Neuronal stem cell (in vitro differentiated cells): Measurements from ENCODE around the gene ADGRA1.

Experiments used
- DNase-seq: peaks from one replicate; pipeline ENCODE4 v3.0.0-alpha.2; 2013; ENCODE audit warnings: low spot score
- H2AFZ ChIP-seq: one replicate; pipeline ENCODE4 v1.6.1; 2013; ENCODE audit warnings: mild to moderate bottlenecking, low read length, inconsistent platforms
- H2AK5ac ChIP-seq: 2 replicates; pipeline ENCODE4 v1.6.1; 2013; ENCODE audit warnings: low read depth, mild to moderate bottlenecking, inconsistent platforms, low read length, moderate library complexity, mixed read lengths
- H2BK120ac ChIP-seq: 2 replicates; pipeline ENCODE4 v1.6.1; 2013; ENCODE audit warnings: low read depth, mild to moderate bottlenecking, inconsistent platforms, low read length, moderate library complexity, mixed read lengths
- H2BK12ac ChIP-seq: one replicate; pipeline ENCODE4 v1.6.1; 2013; ENCODE audit warnings: low read length, inconsistent platforms
- H2BK15ac ChIP-seq: 2 replicates; pipeline ENCODE4 v1.6.1; 2013; ENCODE audit warnings: mild to moderate bottlenecking, low read length, inconsistent platforms, mixed read lengths
- H2BK5ac ChIP-seq: one replicate; pipeline ENCODE4 v1.6.1; 2013; ENCODE audit warnings: inconsistent platforms, mild to moderate bottlenecking, low read length, moderate library complexity
- H3K14ac ChIP-seq: one replicate; pipeline ENCODE4 v1.6.1; 2013; ENCODE audit warnings: low read length, inconsistent platforms
- H3K18ac ChIP-seq: 2 replicates; pipeline ENCODE4 v1.6.1; 2013; ENCODE audit warnings: low read length, inconsistent platforms
- H3K23ac ChIP-seq: 2 replicates; pipeline ENCODE4 v1.6.1; 2013; ENCODE audit warnings: low read depth, mild to moderate bottlenecking, mixed read lengths, low read length, inconsistent platforms; ENCODE audit not compliant: poor library complexity
- H3K27ac ChIP-seq: replicated peaks from 3 replicates; pipeline ENCODE4 v1.5.1; 2013; ENCODE audit warnings: low read length, inconsistent platforms
- H3K27me3 ChIP-seq, 3 experiments: 2 replicates each; pipeline ENCODE4 v1.6.1; 2013; ENCODE audit warnings: low read length in 3 of 3, mild to moderate bottlenecking in 2 of 3, inconsistent platforms in 1 of 3, low read depth in 1 of 3, mixed read lengths in 1 of 3, moderate library complexity in 1 of 3; ENCODE audit not compliant: control insufficient read depth in 3 of 3, insufficient read depth in 3 of 3
- H3K36me3 ChIP-seq, 2 donors: replicated peaks in 1 of 2; 2 replicates each; pipeline ENCODE4 v1.6.1; 2013; ENCODE audit warnings: low read length in 2 of 2; ENCODE audit not compliant: control insufficient read depth in 2 of 2, insufficient read depth in 2 of 2
- H3K4ac ChIP-seq: 2 replicates; pipeline ENCODE4 v1.6.1; 2013; ENCODE audit warnings: inconsistent platforms, mild to moderate bottlenecking, low read length, moderate library complexity
- H3K4me1 ChIP-seq, 2 donors: 1 replicate in 1 of 2; 2 replicates in 1 of 2; pipeline ENCODE4 v1.6.1; 2013; ENCODE audit warnings: low read length in 2 of 2, low read depth in 1 of 2; ENCODE audit not compliant: control insufficient read depth in 2 of 2, insufficient read depth in 1 of 2
- H3K4me2 ChIP-seq: one replicate; pipeline ENCODE4 v1.6.1; 2013; ENCODE audit warnings: mild to moderate bottlenecking, low read length, inconsistent platforms; ENCODE audit not compliant: insufficient read depth, poor library complexity, severe bottlenecking
- H3K4me3 ChIP-seq, 2 donors: 2 replicates each; pipeline ENCODE4 v1.5.1; 2013; ENCODE audit warnings: low read length in 2 of 2, mild to moderate bottlenecking in 2 of 2, inconsistent platforms in 1 of 2, moderate library complexity in 1 of 2
- H3K79me1 ChIP-seq: one replicate; pipeline ENCODE4 v1.6.1; 2013; ENCODE audit warnings: low read depth, mild to moderate bottlenecking, inconsistent platforms, low read length, moderate library complexity
- H3K9ac ChIP-seq: one replicate; pipeline ENCODE4 v1.6.1; 2013; ENCODE audit warnings: mild to moderate bottlenecking, low read depth, low read length, inconsistent platforms; ENCODE audit not compliant: poor library complexity
- H3K9me3 ChIP-seq, 2 donors: replicated peaks in 1 of 2; 2 replicates each; pipeline versions ENCODE3 to v1.6.1; 2013; ENCODE audit warnings: low read length in 2 of 2, mild to moderate bottlenecking in 2 of 2, inconsistent platforms in 1 of 2, low read depth in 1 of 2, mixed read lengths in 1 of 2, moderate library complexity in 1 of 2; ENCODE audit not compliant: control insufficient read depth in 2 of 2, insufficient read depth in 1 of 2
- H4K8ac ChIP-seq: one replicate; pipeline ENCODE4 v1.6.1; 2013; ENCODE audit warnings: low read depth, mild to moderate bottlenecking, inconsistent platforms, low read length, moderate library complexity
- H4K91ac ChIP-seq: one replicate; pipeline ENCODE4 v1.6.1; 2013; ENCODE audit warnings: low read length, low read depth, mild to moderate bottlenecking, inconsistent platforms; ENCODE audit not compliant: poor library complexity
- WGBS, 2 donors: extraction: QIAGEN DNeasy Blood & Tissue Kit; methylation state at CpG; one replicate each; pipeline ENCODE4 v1.1.7; 2013; ENCODE audit warnings: missing lambda C conversion rate in 2 of 2, mixed read lengths in 1 of 2; ENCODE audit not compliant: insufficient read length in 2 of 2, insufficient replicate concordance in 1 of 2; ENCODE audit errors: extremely low coverage in 2 of 2; 5-methylcytosine and 5-hydroxymethylcytosine counted together

The ADGRA1 gene

DNA sequence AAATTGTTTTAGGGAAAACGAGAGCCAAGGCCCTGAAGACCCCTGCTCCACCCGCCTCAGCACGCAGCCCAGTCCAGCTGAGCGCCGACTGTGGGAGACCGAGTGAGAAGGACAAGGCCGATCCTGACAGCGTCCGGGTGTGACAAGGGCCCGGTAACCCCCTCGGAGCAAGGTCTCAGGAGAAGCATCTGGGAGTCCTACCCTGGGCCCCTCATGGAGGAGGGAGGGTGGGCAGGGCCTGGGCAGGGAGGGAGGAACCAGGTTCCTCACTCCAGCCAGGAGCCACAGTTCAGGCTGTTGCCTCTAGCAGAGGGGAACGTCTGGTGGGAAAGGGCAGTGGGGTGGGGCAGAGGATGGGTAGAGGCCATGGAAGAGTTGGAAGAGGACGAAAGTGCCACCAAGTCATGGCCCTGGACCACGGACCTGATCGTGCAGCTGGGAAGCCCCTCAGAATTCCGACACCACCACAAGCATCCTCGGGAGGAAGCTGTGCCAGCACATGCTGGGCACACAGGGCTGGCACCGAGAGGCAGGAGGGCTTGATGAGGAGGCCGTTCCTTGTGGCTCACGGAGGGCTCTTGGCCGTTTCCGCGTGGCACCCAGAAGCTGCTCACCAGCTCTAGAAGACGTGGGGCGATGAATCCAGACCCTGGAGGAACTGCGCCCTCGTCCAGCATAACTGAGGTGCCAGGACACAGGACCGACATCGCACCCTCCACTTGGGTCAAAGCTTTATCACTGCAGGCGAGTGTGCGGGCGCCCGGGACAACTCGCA lies 70.1 kb downstream of the ADGRA1 start:
- Histone ChIP-seq H3K14ac (no peak overlapping the region), H3K79me1 (peaks cover 8% of the 10 kb centered on the region), H3K4ac (no peak overlapping the region), H3K27ac (no peak overlapping the region), H3K9ac (peak overlapping the region; percentile 3), H2AK5ac (peak overlapping the region; percentile 97), H2AFZ (no peak overlapping the region), H3K36me3 (peaks cover 0 to 2% of the 10 kb centered on the region in 2 donors), H3K9me3 (no peaks in the 10 kb centered on the region), H2BK120ac (peak overlapping the region; percentile 50), H3K18ac (peak overlapping the region; percentile 74), H3K4me3 (no peak overlapping the region), H3K4me1 (peaks cover 15 to 19% of the 10 kb centered on the region in 2 donors), H3K4me2 (no peak overlapping the region), H4K91ac (no peak overlapping the region), H4K8ac (no peak overlapping the region), H2BK5ac (peak overlapping the region; percentile 87), H3K23ac (no peak overlapping the region), H2BK12ac (peak overlapping the region; percentile 97), H2BK15ac (peak overlapping the region; percentile 93), H3K27me3 (peaks cover 0 to 4% (median 2%) of the 10 kb centered on the region in 3 experiments)
- DNase-seq = no peak
- WGBS, 2 donors = no CpG with 5 or more reads among the region's 34 CpGs

DNA sequence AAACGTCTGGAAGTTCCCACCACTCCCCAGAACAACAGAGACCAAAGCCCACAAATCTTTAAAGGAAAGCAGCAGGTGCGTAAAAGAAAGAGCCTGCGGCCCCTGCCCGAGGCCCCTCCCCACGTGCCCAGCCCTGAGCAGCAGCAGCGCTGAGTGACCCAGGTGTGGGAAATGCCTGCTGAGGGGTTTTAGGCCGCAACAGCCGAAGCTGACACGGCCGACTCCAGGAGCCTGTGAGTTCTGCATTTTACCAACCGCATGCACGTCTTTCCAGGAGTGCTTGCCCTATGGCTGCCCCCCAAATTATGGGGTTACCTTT lies 70.7 kb downstream of the ADGRA1 start:
- Histone ChIP-seq H3K4me3 (no peak overlapping the region), H2BK15ac (peak overlapping the region; percentile 41), H3K23ac (no peak overlapping the region), H2BK12ac (peak overlapping the region; percentile 94), H2AK5ac (peak overlapping the region; percentile 97), H3K4me2 (no peak overlapping the region), H2BK5ac (peak overlapping the region; percentile 77), H3K14ac (peak overlapping the region; percentile 94), H3K79me1 (peaks cover 8% of the 10 kb centered on the region), H2AFZ (no peak overlapping the region), H3K27ac (peak overlapping the region; percentile 33), H3K18ac (peak overlapping the region; percentile 48), H3K36me3 (peaks cover 0 to 4% of the 10 kb centered on the region in 2 donors), H4K91ac (no peak overlapping the region), H2BK120ac (peak overlapping the region; percentile 50), H3K27me3 (peaks cover 0 to 4% (median 2%) of the 10 kb centered on the region in 3 experiments), H3K4me1 (peaks cover 15 to 19% of the 10 kb centered on the region in 2 donors), H3K4ac (no peak overlapping the region), H4K8ac (no peak overlapping the region), H3K9ac (no peak overlapping the region), H3K9me3 (no peaks in the 10 kb centered on the region)
- DNase-seq = no peak
- no CpG with 5 or more reads among the region's 12 CpGs for WGBS, 2 donors

DNA sequence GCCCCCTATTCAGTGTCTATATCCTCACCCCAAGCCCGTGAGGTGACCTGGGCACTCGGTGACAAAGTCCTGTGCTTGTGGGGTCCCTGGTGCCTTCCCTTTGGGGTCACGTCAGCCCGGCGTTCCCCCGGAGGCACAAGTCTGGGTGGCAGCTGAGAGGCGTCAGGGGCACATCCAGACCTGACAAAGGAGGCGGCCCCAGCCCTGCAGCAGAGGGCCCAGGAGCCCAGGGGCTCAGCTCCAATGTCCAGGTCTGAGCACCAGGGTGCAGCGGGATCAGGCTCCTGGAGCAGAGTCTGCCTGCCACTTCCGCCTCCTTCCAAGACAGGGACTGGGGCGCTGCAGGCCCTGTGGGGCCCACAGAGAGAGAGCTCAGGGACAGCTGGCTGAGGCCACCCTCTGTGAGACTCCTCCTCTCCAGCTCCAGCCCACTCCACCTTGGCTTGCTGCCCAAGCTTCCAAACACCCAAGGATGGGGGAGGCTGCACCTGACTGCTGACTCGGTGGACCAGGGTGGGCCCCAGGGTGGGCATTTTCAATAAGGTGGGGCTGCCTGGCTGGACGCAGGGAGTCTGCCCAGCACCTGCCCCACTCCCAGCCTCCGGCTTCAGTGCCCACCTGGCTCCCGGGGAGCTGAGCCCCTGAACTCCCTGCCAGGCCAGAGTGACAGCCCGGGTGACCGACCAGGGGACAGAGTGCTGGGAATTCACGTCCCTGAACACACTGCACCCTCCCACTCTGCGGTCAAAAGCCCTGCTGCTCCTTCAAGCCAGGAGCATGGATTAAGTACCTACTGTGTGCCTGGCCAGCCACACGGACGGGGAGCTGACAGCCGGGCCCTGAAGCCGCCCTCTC lies 71.3 kb downstream of the ADGRA1 start:
- Histone ChIP-seq H3K4ac (no peak overlapping the region), H3K27ac (peak overlapping the region; percentile 33), H2BK5ac (peak overlapping the region; percentile 77), H3K4me2 (no peak overlapping the region), H3K79me1 (peaks cover 8% of the 10 kb centered on the region), H2BK120ac (peak overlapping the region; percentile 50), H4K8ac (no peak overlapping the region), H3K4me1 (peaks cover 15 to 19% of the 10 kb centered on the region in 2 donors), H3K27me3 (peaks cover 0 to 4% (median 2%) of the 10 kb centered on the region in 3 experiments), H3K4me3 (no peak overlapping the region), H2AK5ac (peak overlapping the region; percentile 97), H2BK15ac (peak overlapping the region; percentile 41), H4K91ac (no peak overlapping the region), H3K9me3 (no peaks in the 10 kb centered on the region), H3K9ac (no peak overlapping the region), H3K18ac (peak overlapping the region; percentile 89), H2BK12ac (peak overlapping the region; percentile 94), H3K14ac (peak overlapping the region; percentile 94), H3K36me3 (peaks cover 0 to 4% of the 10 kb centered on the region in 2 donors), H2AFZ (peak overlapping the region; percentile 69), H3K23ac (no peak overlapping the region)
- DNase-seq = no peak
- no CpG with 5 or more reads among the region's 23 CpGs for WGBS, 2 donors

DNA sequence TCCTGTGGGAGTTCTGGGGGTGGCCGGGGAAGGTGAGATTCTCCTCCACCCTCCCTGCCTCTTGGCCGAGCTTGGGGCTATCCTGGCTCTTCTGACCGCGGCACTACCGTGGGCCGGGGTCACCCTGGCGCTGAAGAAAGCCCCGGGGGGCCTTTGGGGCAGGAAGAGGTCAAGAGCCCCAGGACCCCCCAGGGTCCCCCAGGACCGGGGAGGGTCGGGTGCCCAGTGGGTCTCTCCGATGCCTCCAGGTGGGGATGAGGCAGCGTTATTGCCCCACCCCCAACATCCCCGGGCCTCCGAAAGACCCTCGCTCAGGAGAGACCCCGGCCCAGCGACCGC lies 71.9 kb downstream of the ADGRA1 start:
- peak overlapping the region; percentile 37 for H3K4me2 ChIP-seq
- no CpG with 5 or more reads among the region's 18 CpGs for WGBS, 2 donors
- H3K4me3 ChIP-seq = no peak overlapping the region
- no peak overlapping the region for H3K4ac ChIP-seq
- no peak overlapping the region for H3K14ac ChIP-seq
- H3K79me1 ChIP-seq = peaks cover 8% of the 10 kb centered on the region
- H3K9me3 ChIP-seq = no peaks in the 10 kb centered on the region
- H2BK5ac ChIP-seq = no peak overlapping the region
- no peak overlapping the region for H3K9ac ChIP-seq
- peaks cover 15 to 17% of the 10 kb centered on the region in 2 donors for H3K4me1 ChIP-seq
- H3K27ac ChIP-seq = peak overlapping the region; percentile 7
- no peak overlapping the region for H2BK12ac ChIP-seq
- DNase-seq = no peak
- H3K27me3 ChIP-seq = peaks cover 0 to 4% (median 2%) of the 10 kb centered on the region in 3 experiments
- H3K36me3 ChIP-seq = peaks cover 0 to 4% of the 10 kb centered on the region in 2 donors
- H3K18ac ChIP-seq = peak overlapping the region; percentile 91
- no peak overlapping the region for H3K23ac ChIP-seq
- peak overlapping the region; percentile 41 for H2BK15ac ChIP-seq
- peak overlapping the region; percentile 69 for H2AFZ ChIP-seq
- H4K91ac ChIP-seq = no peak overlapping the region
- no peak overlapping the region for H2BK120ac ChIP-seq
- H4K8ac ChIP-seq = no peak overlapping the region
- H2AK5ac ChIP-seq = peak overlapping the region; percentile 97
